HEK293T (cell line): ENCODE measurements around the gene AFTPH.

Experiments used
- CTCF ChIA-PET: fragments of 350-600 bp; formaldehyde crosslinking; extraction: SDS; loops from one replicate; lab custom pipeline; 2021; ENCODE audit warnings: antibody characterized with exemption, inconsistent platforms; lab: Yijun Ruan, JAX
- POLR2A ChIA-PET: fragments of 350-600 bp; formaldehyde crosslinking; extraction: SDS; loops from one replicate; lab custom pipeline; 2020; ENCODE audit warnings: antibody characterized with exemption, inconsistent platforms; lab: Yijun Ruan, JAX
- DNase-seq: peaks from one replicate; pipeline ENCODE4 v3.0.0; 2012; ENCODE audit warnings: mixed read lengths; ENCODE audit errors: extremely low spot score
- ARNT ChIP-seq: fragments of 450-650 bp; IDR thresholded peaks from 2 replicates; pipeline ENCODE4 v1.6.1; 2017; ENCODE audit warnings: mild to moderate bottlenecking
- BHLHE40 ChIP-seq: fragments of 450-650 bp; IDR thresholded peaks from 2 replicates; pipeline ENCODE4 v1.6.1; 2016; ENCODE audit warnings: mild to moderate bottlenecking, moderate library complexity, borderline replicate concordance
- CTBP1 ChIP-seq: fragments of 450-650 bp; IDR thresholded peaks from 2 replicates; pipeline ENCODE4 v1.6.1; 2016; ENCODE audit warnings: borderline replicate concordance
- ELF4 ChIP-seq: fragments of 450-650 bp; IDR thresholded peaks from 2 replicates; pipeline ENCODE4 v1.6.1; 2017; ENCODE audit warnings: antibody characterized with exemption
- FOXA1 ChIP-seq: fragments of 450-650 bp; IDR thresholded peaks from 2 replicates; pipeline ENCODE4 v1.6.1; 2016; ENCODE audit warnings: mild to moderate bottlenecking
- FOXK2 ChIP-seq: fragments of 450-650 bp; IDR thresholded peaks from 2 replicates; pipeline ENCODE4 v1.6.1; 2016; ENCODE audit warnings: mild to moderate bottlenecking
- FOXM1 ChIP-seq: fragments of 450-650 bp; IDR thresholded peaks from 2 replicates; pipeline ENCODE4 v1.6.1; 2017; ENCODE audit warnings: mild to moderate bottlenecking, borderline replicate concordance
- HDGF ChIP-seq: fragments of 450-650 bp; IDR thresholded peaks from 2 replicates; pipeline ENCODE4 v1.6.1; 2017; ENCODE audit warnings: antibody characterized with exemption, borderline replicate concordance
- L3MBTL2 ChIP-seq: fragments of 450-650 bp; conservative IDR thresholded peaks from 2 replicates; pipeline ENCODE4 v1.6.1; 2016; ENCODE audit warnings: mild to moderate bottlenecking
- LEF1 ChIP-seq: fragments of 450-650 bp; IDR thresholded peaks from 2 replicates; pipeline ENCODE4 v1.6.1; 2017; ENCODE audit warnings: mild to moderate bottlenecking, borderline replicate concordance
- NFRKB ChIP-seq: fragments of 450-650 bp; IDR thresholded peaks from 2 replicates; pipeline ENCODE4 v1.6.1; 2016; ENCODE audit warnings: mild to moderate bottlenecking, moderate library complexity
- SP1 ChIP-seq: fragments of 450-650 bp; IDR thresholded peaks from 2 replicates; pipeline ENCODE4 v1.6.1; 2017
- SUZ12 ChIP-seq: fragments of 450-650 bp; IDR thresholded peaks from 2 replicates; pipeline ENCODE4 v1.6.1; 2016; ENCODE audit warnings: mild to moderate bottlenecking
- TARDBP ChIP-seq: fragments of 450-650 bp; IDR thresholded peaks from 2 replicates; pipeline ENCODE4 v1.6.1; 2016
- ZNF384 ChIP-seq: fragments of 450-650 bp; IDR thresholded peaks from 2 replicates; pipeline ENCODE4 v1.6.1; 2016
- TF ChIP-seq, protein P1 (sequence below): fragments of 450-650 bp; IDR thresholded peaks from 2 replicates; pipeline ENCODE4 v1.6.1; 2016

The AFTPH gene

DNA sequence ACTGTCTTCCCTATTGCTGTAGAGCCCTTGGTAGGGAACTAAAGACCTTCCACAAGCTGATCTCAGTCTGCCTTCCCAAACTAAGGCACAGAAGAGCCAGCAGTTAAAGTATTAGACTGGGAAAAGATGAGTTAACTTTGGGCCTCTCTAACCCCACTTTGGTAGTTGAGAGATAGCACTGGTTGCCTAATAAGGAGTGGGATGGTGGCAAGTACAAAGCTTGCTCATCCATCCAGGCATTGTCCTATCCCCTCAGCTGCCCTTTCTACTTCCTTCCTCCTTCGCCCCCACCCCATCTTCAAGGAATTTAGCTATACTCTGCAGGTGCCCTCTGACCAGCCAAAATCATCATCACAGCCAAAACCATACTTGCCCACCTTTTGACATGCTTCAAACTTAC is 22.2 kb upstream of the AFTPH start:
- POLR2A ChIA-PET, result no interaction called here
- TF ChIP-seq L3MBTL2, result no peak
- no peak for TF ChIP-seq CTBP1
- TF ChIP-seq ZNF384, result no peak
- TF ChIP-seq ELF4, result no peak
- no peak for TF ChIP-seq SUZ12
- TF ChIP-seq, protein P1, sequence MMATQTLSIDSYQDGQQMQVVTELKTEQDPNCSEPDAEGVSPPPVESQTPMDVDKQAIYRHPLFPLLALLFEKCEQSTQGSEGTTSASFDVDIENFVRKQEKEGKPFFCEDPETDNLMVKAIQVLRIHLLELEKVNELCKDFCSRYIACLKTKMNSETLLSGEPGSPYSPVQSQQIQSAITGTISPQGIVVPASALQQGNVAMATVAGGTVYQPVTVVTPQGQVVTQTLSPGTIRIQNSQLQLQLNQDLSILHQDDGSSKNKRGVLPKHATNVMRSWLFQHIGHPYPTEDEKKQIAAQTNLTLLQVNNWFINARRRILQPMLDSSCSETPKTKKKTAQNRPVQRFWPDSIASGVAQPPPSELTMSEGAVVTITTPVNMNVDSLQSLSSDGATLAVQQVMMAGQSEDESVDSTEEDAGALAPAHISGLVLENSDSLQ, result no peak
- no peak for TF ChIP-seq LEF1
- CTCF ChIA-PET, result interaction anchor here (0.9 to 1.5 kb wide), 2 partner anchors 14 to 171 kb away, joined by 4 to 8 read pairs; no protein-coding TSS in a partner anchor
- DNase-seq, result no peak

DNA sequence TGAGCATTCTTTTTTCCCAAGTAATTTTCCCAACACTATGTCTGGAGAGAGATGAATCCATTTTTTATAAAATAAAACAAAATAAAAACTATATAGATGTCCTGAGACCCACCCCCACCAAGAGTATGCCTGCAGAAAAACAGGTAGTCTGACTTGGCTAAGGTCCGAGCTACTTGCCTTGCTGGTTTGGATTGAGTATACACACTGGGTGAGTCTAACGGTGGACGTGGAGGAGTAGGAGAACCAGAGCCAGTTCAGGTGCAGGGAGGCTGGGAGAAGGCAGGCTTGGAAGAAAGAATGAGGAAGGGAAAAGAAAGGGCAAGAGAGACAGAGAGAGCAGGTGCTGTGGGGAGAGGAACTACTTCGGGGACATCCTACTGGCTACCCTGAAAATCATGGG is 21.3 kb upstream of the AFTPH start:
- ChIA-PET POLR2A (no interaction called here), CTCF (interaction anchor here (0.9 kb wide), 1 partner anchor 172 kb away, joined by 4 read pairs; no protein-coding TSS in a partner anchor)
- TF ChIP-seq FOXM1 (no peak), CTBP1 (no peak), HDGF (no peak), SUZ12 (no peak), ELF4 (no peak)
- DNase-seq, result no peak

DNA sequence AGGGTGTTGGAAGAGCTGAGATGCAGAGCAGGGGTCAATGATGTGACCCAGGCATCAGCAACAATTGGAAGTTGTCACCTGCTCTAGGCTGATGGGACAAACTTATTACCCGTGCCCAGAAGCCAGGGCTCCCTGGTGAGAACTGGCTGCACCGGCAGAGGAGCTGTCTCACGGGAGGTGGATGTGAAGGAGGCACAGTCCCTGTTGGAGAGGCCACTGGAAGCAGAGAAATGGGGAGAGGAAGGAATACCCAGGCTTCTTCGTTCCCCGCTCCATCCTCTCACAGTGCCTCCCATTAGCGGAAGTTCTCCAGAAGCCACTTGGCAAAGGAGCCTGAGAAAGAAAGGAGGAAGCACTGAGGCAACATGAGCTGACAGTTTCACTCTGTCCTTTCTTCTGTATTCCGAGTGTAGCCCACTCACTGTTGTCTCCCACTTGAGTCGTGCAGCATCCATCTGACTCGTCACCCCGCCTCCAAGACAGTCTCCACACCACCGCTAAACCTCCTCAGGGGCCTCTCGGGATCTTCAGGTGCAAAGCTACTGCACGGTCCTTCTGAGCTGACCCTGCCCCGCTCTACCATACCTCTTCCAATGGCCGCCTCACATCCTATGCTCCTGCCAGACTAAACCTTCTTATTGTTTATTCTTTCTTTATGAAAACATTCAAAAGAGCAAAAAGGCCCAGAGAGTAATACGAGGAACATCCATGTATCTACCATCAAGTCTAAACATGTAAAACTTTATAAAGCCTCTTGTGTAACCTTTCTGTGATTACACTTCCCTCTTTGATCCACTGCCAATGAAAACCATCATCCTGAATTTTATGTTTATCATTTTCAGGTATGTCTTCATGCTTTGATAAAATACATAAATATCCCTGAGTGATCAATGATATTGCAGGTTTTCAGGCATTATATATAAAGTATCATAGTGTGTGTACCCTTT is 19.1 kb upstream of the AFTPH start:
- CTCF ChIA-PET, result interaction anchor here (0.8 to 0.9 kb wide), 2 partner anchors 9 to 11 kb away, joined by 3 to 5 read pairs; no protein-coding TSS in a partner anchor
- no peak for DNase-seq

DNA sequence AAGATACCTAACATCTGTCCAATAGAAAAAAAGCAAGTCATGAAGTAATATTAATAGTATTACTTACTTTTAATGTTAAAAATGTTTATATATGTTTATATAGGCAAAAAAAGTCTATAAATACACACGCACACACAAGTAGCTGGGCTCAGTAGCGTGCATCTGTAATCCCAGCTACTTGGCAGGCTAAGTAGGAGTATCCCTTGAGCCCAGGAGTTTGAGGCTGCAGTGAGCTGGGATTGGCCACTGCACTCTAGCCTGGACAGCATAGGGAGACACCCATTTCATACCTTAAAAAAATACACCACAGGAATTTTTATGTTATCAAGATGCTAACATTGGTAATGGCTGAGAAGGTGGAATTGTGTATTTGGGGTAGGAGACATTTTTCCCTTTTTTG is 17.4 kb upstream of the AFTPH start:
- no peak for DNase-seq
- ChIA-PET CTCF (no interaction called here), POLR2A (no interaction called here)
- TF ChIP-seq, protein P1, result no peak
- TF ChIP-seq FOXA1 (no peak), LEF1 (no peak), CTBP1 (no peak), HDGF (no peak), FOXM1 (no peak), NFRKB (no peak), BHLHE40 (no peak), SP1 (no peak), ZNF384 (no peak), FOXK2 (no peak), ARNT (no peak), ELF4 (no peak), SUZ12 (no peak), L3MBTL2 (no peak), TARDBP (no peak)

More for the DNA sequence above, 19.1 kb upstream of the AFTPH start:
- POLR2A ChIA-PET, result interaction anchor here (1.1 kb wide), 1 partner anchor 19 kb away, joined by 3 read pairs; the partner anchor contains the start of gene AFTPH
- TF ChIP-seq LEF1 (no peak), FOXA1 (no peak), ZNF384 (no peak)

DNA sequence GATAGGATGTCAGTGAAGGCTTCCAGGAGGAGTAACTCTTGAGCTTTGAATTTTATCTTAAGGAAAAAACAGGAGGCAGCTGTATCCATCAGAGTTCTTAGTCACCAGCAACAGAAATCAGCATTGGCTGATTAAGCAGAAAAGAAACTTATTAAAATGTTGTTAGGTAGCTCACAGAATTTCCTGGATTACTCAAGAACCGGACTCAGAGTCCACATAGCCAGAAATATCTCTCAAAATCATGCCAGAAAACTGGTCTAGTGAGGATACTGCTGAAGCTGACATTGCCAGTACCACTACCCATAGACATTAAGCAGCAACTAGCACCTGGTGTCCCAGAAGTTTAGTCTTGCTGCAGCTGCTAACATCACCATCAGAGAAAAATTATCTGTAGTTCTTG is 10.1 kb upstream of the AFTPH start:
- TF ChIP-seq FOXM1 (no peak), SP1 (no peak), ZNF384 (no peak), LEF1 (no peak), CTBP1 (no peak), FOXK2 (no peak), L3MBTL2 (no peak), BHLHE40 (no peak), ELF4 (no peak), SUZ12 (no peak), ARNT (no peak)
- TF ChIP-seq, protein P1, result no peak
- DNase-seq, result no peak
- POLR2A ChIA-PET, result interaction anchor here (1.9 kb wide), 1 partner anchor 10 kb away, joined by 9 read pairs; the partner anchor contains the start of gene AFTPH
- CTCF ChIA-PET, result interaction anchor here (0.8 to 1.0 kb wide), 3 partner anchors 9 to 44 kb away, joined by 3 to 5 read pairs (median 4); no protein-coding TSS in a partner anchor

DNA sequence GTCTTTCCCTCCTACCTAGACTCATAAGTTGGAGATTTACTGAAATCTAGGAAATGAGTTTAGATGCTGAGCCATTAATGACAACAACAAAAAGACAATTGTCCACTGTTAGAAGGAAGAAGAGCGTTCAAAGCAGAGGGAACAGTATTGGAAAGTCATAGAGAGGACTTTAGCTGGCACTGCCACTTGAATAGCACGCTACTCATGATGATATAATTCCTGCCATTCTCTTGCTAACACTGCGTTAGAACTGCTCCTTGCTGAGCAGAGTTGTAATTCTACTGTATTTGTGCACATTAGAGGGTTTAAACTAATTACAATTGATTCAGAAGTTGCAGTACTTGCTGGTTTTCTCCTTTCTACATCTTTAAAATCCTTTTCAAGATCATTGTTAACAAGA is 9.0 kb upstream of the AFTPH start:
- ChIA-PET CTCF (no interaction called here), POLR2A (interaction anchor here (1.9 kb wide), 1 partner anchor 9 kb away, joined by 9 read pairs; the partner anchor contains the start of gene AFTPH)
- DNase-seq, result no peak

More for the DNA sequence above, 9.0 kb upstream of the AFTPH start:
- TF ChIP-seq BHLHE40, result no peak
- no peak for TF ChIP-seq FOXK2
- no peak for TF ChIP-seq ZNF384
- no peak for TF ChIP-seq ELF4
- TF ChIP-seq CTBP1, result no peak
- TF ChIP-seq NFRKB, result no peak
- TF ChIP-seq SP1, result no peak
- TF ChIP-seq FOXM1, result no peak
- no peak for TF ChIP-seq L3MBTL2
- TF ChIP-seq FOXA1, result no peak
- TF ChIP-seq SUZ12, result no peak
- TF ChIP-seq TARDBP, result no peak
- no peak for TF ChIP-seq ARNT
- no peak for TF ChIP-seq HDGF
- TF ChIP-seq, protein P1, result no peak
- no peak for TF ChIP-seq LEF1
